Omental fat pad (tissue), 4 donors: Measurements from ENCODE around the gene RERE. TPM values are rescaled to one million over a fixed set of nuclear protein-coding genes. Genes with fewer than 3 reads are reported as not detected.

Experiments used
- ATAC-seq: fragments of 150-250 bp; one replicate; pipeline ENCODE4 v1.9.1; 2016; ENCODE audit warnings: mild to moderate bottlenecking, moderate library complexity; ENCODE audit not compliant: low FRiP score
- DNase-seq: peaks from one replicate; pipeline ENCODE4 v3.0.0-alpha.2; 2019; ENCODE audit warnings: low spot score
- CTCF ChIP-seq, 3 donors: fragments of 450-650 bp; IDR thresholded peaks; one replicate each; pipeline ENCODE4 v1.5.1; 2016 to 2017; ENCODE audit warnings: antibody characterized with exemption in 3 of 3, mild to moderate bottlenecking in 3 of 3, moderate library complexity in 2 of 3
- total RNA-seq, 4 donors: library from RNA; depleted of rRNA; stranded (reverse); fragments of >200 nt; gene quantifications; one replicate each; pipeline ENCODE4 v1.1.0, GENCODE V29; 2016

The RERE gene
- total RNA-seq, 4 donors from 2014 or later: 46.3 to 117 (median 55.4) TPM

DNA sequence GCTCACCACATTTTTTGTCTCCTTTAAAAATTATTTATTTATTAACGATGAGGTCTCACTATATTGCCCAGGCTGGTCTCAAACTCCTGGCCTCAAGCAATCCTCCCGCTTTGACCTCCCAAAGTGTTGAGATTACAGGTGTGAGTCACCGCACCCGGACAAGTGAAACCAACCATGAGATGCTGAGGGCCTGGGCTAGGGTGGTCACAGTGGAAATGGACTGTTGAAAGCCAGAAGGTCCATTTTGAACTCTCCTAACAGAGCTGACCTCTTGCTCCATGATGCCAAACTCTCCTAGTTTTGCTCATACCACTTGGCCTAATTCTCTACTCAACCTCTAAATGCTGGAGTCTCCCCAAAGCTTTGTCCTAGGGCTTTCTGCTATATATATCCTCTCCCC, 390.4 kb downstream of the RERE start:
- ATAC-seq (no peak), DNase-seq (no peak)
- TF ChIP-seq CTCF (IDR thresholded peaks at IDR 0.05): no peak

GRCh38 chr1:8425781-8426161, 391.7 kb downstream of the RERE start:
- DNase-seq (no peak), ATAC-seq (no peak)
- no peak for TF ChIP-seq CTCF (IDR thresholded peaks at IDR 0.05)

DNA sequence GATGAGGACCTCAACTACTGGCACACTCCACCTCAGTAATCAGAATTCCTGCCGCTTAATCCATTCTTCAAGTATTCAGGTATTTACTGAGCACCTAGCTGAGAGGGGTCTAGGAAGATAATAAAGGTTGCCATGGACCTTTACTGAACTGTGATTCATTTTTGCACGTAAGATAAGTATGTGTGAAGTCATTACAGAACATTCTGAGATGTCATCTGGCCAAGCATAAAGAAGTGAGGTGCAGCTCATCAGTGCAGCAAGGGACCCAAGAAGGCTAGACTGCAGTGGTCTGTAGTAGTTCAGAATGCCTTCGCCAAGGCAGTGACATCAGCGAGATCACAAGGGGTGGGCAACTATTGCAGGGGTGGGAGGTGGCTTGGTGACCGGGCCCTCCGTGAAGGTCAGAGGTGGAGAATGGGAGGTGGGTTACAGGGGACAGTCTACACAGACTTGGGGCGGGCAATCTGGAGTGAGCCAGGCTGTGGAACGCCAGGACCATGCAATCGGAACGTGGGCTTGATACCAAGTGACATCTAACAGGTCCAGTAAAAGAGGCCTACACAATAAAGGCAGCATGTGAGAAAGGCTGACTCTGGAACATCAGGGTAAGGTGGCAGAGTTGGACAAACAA, 392.2 kb downstream of the RERE start:
- ATAC-seq (no peak), DNase-seq (no peak)
- no peak for TF ChIP-seq CTCF (IDR thresholded peaks at IDR 0.05)

GRCh38 chr1:8424539-8425116, 392.8 kb downstream of the RERE start:
- DNase-seq (no peak), ATAC-seq (peak; percentile 47)
- TF ChIP-seq CTCF (IDR thresholded peaks at IDR 0.05): no peak

GRCh38 chr1:8423692-8424538, 393.5 kb downstream of the RERE start:
- no peak for TF ChIP-seq CTCF (IDR thresholded peaks at IDR 0.05)
- ATAC-seq (peak; percentile 42), DNase-seq (no peak)

DNA sequence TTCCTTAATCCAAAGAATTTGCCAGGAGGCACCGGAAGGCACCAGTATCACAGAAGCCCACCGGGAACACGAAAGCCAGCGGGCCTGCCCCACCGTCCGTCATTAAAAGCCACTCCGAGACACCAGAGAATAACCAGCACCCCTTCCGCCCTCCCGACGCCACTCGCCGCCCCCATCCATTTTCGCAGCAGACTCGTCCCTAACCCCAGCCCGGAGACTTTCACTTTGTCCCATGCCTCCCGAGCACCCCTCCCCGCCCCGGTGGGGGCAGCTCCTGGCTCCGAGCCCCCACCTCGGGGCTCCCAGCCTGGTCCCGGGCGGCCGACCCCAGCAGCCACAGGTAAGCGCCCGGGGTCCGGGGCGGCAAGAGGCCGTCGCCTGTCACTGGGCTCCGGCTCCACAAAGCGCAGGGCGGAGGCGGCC, 394.2 kb downstream of the RERE start:
- peak; percentile 7 for ATAC-seq
- DNase-seq: no peak
- no peak for TF ChIP-seq CTCF (IDR thresholded peaks at IDR 0.05)
